ENCODE results near the gene AZGP1. TPM values are rescaled to one million over a fixed set of nuclear protein-coding genes. Genes with fewer than 3 reads are reported as not detected.
A peak's percentile ranks its signal among the peaks of the same experiment; 100 is the strongest.
"Not testable (repeated sequence)": the region's sequence is repeated elsewhere in the genome, so short reads cannot be mapped to it uniquely, and the experiment has no call there.

The AZGP1 gene
- total RNA-seq, 1 experiment from 2014 or later = 1.3 TPM

GRCh38 chr7:99952649-99953048 is 23.2 kb downstream of the AZGP1 start:
- DNase-seq (ENCODE audit: low spot score) = not testable (repeated sequence)

GRCh38 chr7:99950819-99951218 is 25.0 kb downstream of the AZGP1 start:
- not testable (repeated sequence) for DNase-seq (ENCODE audit: low spot score)

GRCh38 chr7:99949645-99950228 is 26.1 kb downstream of the AZGP1 start:
- DNase-seq (ENCODE audit: low spot score) = no peak

- no peak for DNase-seq (ENCODE audit: low spot score)
Measured at GRCh38 chr7:99947608-99948007, 28.2 kb downstream of the AZGP1 start.

- no peak for DNase-seq (ENCODE audit: low spot score)
Measured at GRCh38 chr7:99944497-99945070, 31.2 kb downstream of the AZGP1 start.

- DNase-seq (ENCODE audit: low spot score) = no peak
Measured at GRCh38 chr7:99943641-99944496, 32.0 kb downstream of the AZGP1 start.

GRCh38 chr7:99938296-99938695 is 37.5 kb downstream of the AZGP1 start:
- DNase-seq (ENCODE audit: low spot score) = no peak

- not testable (repeated sequence) for DNase-seq (ENCODE audit: low spot score)
Measured at GRCh38 chr7:99935009-99935408, 40.8 kb downstream of the AZGP1 start.

- no peak for DNase-seq (ENCODE audit: low spot score)
Measured at GRCh38 chr7:99930376-99930775, 45.5 kb downstream of the AZGP1 start.

- DNase-seq (ENCODE audit: low spot score) = no peak
Measured at GRCh38 chr7:99929730-99930053, 46.1 kb downstream of the AZGP1 start.

GRCh38 chr7:99928994-99929729 is 46.7 kb downstream of the AZGP1 start, which contains the start of gene GJC3:
Gene GJC3 (minus strand): TSS chr7:99929620. CDS start chr7:99929620, 0 bp downstream.
- DNase-seq (ENCODE audit: low spot score) = peak; percentile 71

GRCh38 chr7:99928188-99928587 is 47.6 kb downstream of the AZGP1 start:
- DNase-seq (ENCODE audit: low spot score) = no peak

GRCh38 chr7:99927536-99927935 is 48.3 kb downstream of the AZGP1 start:
- no peak for DNase-seq (ENCODE audit: low spot score)

- no peak for DNase-seq (ENCODE audit: low spot score)
Measured at GRCh38 chr7:99926321-99926720, 49.5 kb downstream of the AZGP1 start.

- DNase-seq (ENCODE audit: low spot score) = no peak
Measured at GRCh38 chr7:99923200-99923599, 52.6 kb downstream of the AZGP1 start.

GRCh38 chr7:99920149-99920548 is 55.7 kb downstream of the AZGP1 start:
- no peak for DNase-seq (ENCODE audit: low spot score)

- DNase-seq (ENCODE audit: low spot score) = no peak
Measured at GRCh38 chr7:99919814-99920112, 56.1 kb downstream of the AZGP1 start.

GRCh38 chr7:99918959-99919813 is 56.6 kb downstream of the AZGP1 start, which contains the start of gene TRIM4:
Gene TRIM4 (minus strand): TSS chr7:99919530. CDS start chr7:99919401, 129 bp downstream.
- DNase-seq (ENCODE audit: low spot score) = peak; percentile 90

All from H4 (cell line).